ENCODE results near the gene AAGAB. TPM values are rescaled to one million over a fixed set of nuclear protein-coding genes. Genes with fewer than 3 reads are reported as not detected.
A peak's percentile ranks its signal among the peaks of the same experiment; 100 is the strongest.

Gene AAGAB
- total and polyA plus RNA-seq, 4 donors, result 16.4 to 24.5 (median 21.2) TPM

- H3K27ac ChIP-seq (ENCODE audit: low read depth in 1 of 2, low read length in 2 of 2), result no peak overlapping the region
- no peak for ATAC-seq (ENCODE audit: low FRiP score)
- no peaks in the 10 kb centered on the region for H3K27me3 ChIP-seq (ENCODE audit: control insufficient read depth in 1 of 2, insufficient read depth in 2 of 2, low read length in 1 of 2)
- no peaks in the 10 kb centered on the region for H3K9me3 ChIP-seq (ENCODE audit: control insufficient read depth, low read length)
- no peak for DNase-seq
- intact Hi-C loops (cut with DNase I), result loop anchor here in 1 of 2 donors (5.0 kb wide), 1 partner anchor 109 kb away; the partner anchor contains the start of gene SMAD3
- 16 to 22% methylated on average over 14 of the region's 14 CpGs for WGBS, 2 donors
- H3K4me1 ChIP-seq (ENCODE audit: control insufficient read depth in 1 of 2, insufficient read depth in 2 of 2, low read length in 2 of 2), result peaks cover 0 to 3% of the 10 kb centered on the region in 2 donors
- no peak overlapping the region for H3K4me3 ChIP-seq (ENCODE audit: low read length in 2 of 2)
- no peaks in the 10 kb centered on the region for H3K36me3 ChIP-seq (ENCODE audit: control insufficient read depth in 1 of 2, insufficient read depth in 2 of 2, low read length in 1 of 2)
These were observed 78.1 kb downstream of the AAGAB start for GRCh38 chr15:67176195-67176971.

- ATAC-seq (ENCODE audit: low FRiP score) (peak; percentile 65), DNase-seq (peak in 1 of 2 donors; percentile 78)
- no peak overlapping the region for H3K4me3 ChIP-seq (ENCODE audit: low read length in 2 of 2)
- H3K4me1 ChIP-seq (ENCODE audit: control insufficient read depth in 1 of 2, insufficient read depth in 2 of 2, low read length in 2 of 2), result peaks cover 0 to 3% of the 10 kb centered on the region in 2 donors
- no peaks in the 10 kb centered on the region for H3K36me3 ChIP-seq (ENCODE audit: control insufficient read depth in 1 of 2, insufficient read depth in 2 of 2, low read length in 1 of 2)
- 79 to 80% methylated on average over 11 of the region's 11 CpGs for WGBS, 2 donors
- intact Hi-C loops (cut with DNase I), result loop anchor here in 1 of 2 donors (5.0 kb wide), 1 partner anchor 108 kb away; the partner anchor contains the start of gene SMAD3
- no peaks in the 10 kb centered on the region for H3K9me3 ChIP-seq (ENCODE audit: control insufficient read depth, low read length)
- H3K27me3 ChIP-seq (ENCODE audit: control insufficient read depth in 1 of 2, insufficient read depth in 2 of 2, low read length in 1 of 2), result no peaks in the 10 kb centered on the region
- H3K27ac ChIP-seq (ENCODE audit: low read depth in 1 of 2, low read length in 2 of 2), result no peak overlapping the region
These were observed 78.8 kb downstream of the AAGAB start for GRCh38 chr15:67175643-67176071.

GRCh38 chr15:67174864-67175573, 79.4 kb downstream of the AAGAB start:
- no peaks in the 10 kb centered on the region for H3K9me3 ChIP-seq (ENCODE audit: control insufficient read depth, low read length)
- no peak for ATAC-seq (ENCODE audit: low FRiP score)
- 82 to 83% methylated on average over 9 of the region's 9 CpGs for WGBS, 2 donors
- no peak for DNase-seq
- no peak overlapping the region for H3K4me3 ChIP-seq (ENCODE audit: low read length in 2 of 2)
- no peak overlapping the region for H3K27ac ChIP-seq (ENCODE audit: low read depth in 1 of 2, low read length in 2 of 2)
- H3K4me1 ChIP-seq (ENCODE audit: control insufficient read depth in 1 of 2, insufficient read depth in 2 of 2, low read length in 2 of 2), result peaks cover 0 to 3% of the 10 kb centered on the region in 2 donors
- intact Hi-C loops (cut with DNase I), result loop anchor here in 1 of 2 donors (5.0 kb wide), 1 partner anchor 108 kb away; the partner anchor contains the start of gene SMAD3
- H3K36me3 ChIP-seq (ENCODE audit: control insufficient read depth in 1 of 2, insufficient read depth in 2 of 2, low read length in 1 of 2), result no peaks in the 10 kb centered on the region
- H3K27me3 ChIP-seq (ENCODE audit: control insufficient read depth in 1 of 2, insufficient read depth in 2 of 2, low read length in 1 of 2), result no peaks in the 10 kb centered on the region

GRCh38 chr15:67174446-67174845, 80.0 kb downstream of the AAGAB start:
- Histone ChIP-seq H3K4me3 (ENCODE audit: low read length in 2 of 2) (no peak overlapping the region), H3K27ac (ENCODE audit: low read depth in 1 of 2, low read length in 2 of 2) (no peak overlapping the region), H3K36me3 (ENCODE audit: control insufficient read depth in 1 of 2, insufficient read depth in 2 of 2, low read length in 1 of 2) (no peaks in the 10 kb centered on the region), H3K4me1 (ENCODE audit: control insufficient read depth in 1 of 2, insufficient read depth in 2 of 2, low read length in 2 of 2) (peaks cover 0 to 3% of the 10 kb centered on the region in 2 donors), H3K9me3 (ENCODE audit: control insufficient read depth, low read length) (no peaks in the 10 kb centered on the region), H3K27me3 (ENCODE audit: control insufficient read depth in 1 of 2, insufficient read depth in 2 of 2, low read length in 1 of 2) (no peaks in the 10 kb centered on the region)
- no peak for DNase-seq
- WGBS, 2 donors, result 93 to 96% methylated on average over 3 of the region's 3 CpGs
- ATAC-seq (ENCODE audit: low FRiP score), result no peak
- intact Hi-C loops (cut with DNase I), result no loop called here

- Histone ChIP-seq H3K4me1 (ENCODE audit: control insufficient read depth in 1 of 2, insufficient read depth in 2 of 2, low read length in 2 of 2) (peaks cover 0 to 3% of the 10 kb centered on the region in 2 donors), H3K4me3 (ENCODE audit: low read length in 2 of 2) (no peak overlapping the region), H3K36me3 (ENCODE audit: control insufficient read depth in 1 of 2, insufficient read depth in 2 of 2, low read length in 1 of 2) (no peaks in the 10 kb centered on the region), H3K9me3 (ENCODE audit: control insufficient read depth, low read length) (no peaks in the 10 kb centered on the region), H3K27me3 (ENCODE audit: control insufficient read depth in 1 of 2, insufficient read depth in 2 of 2, low read length in 1 of 2) (no peaks in the 10 kb centered on the region), H3K27ac (ENCODE audit: low read depth in 1 of 2, low read length in 2 of 2) (no peak overlapping the region)
- DNase-seq, result no peak
- intact Hi-C loops (cut with DNase I), result no loop called here
- ATAC-seq (ENCODE audit: low FRiP score), result no peak
- 96 to 97% methylated on average over 8 of the region's 8 CpGs for WGBS, 2 donors
These were observed 80.7 kb downstream of the AAGAB start for GRCh38 chr15:67173786-67174185.

GRCh38 chr15:67173005-67173404, 81.5 kb downstream of the AAGAB start:
- WGBS, 2 donors, result 82 to 95% methylated on average over 8 of the region's 8 CpGs
- H3K9me3 ChIP-seq (ENCODE audit: control insufficient read depth, low read length), result no peaks in the 10 kb centered on the region
- no peak overlapping the region for H3K4me3 ChIP-seq (ENCODE audit: low read length in 2 of 2)
- H3K27me3 ChIP-seq (ENCODE audit: control insufficient read depth in 1 of 2, insufficient read depth in 2 of 2, low read length in 1 of 2), result no peaks in the 10 kb centered on the region
- H3K4me1 ChIP-seq (ENCODE audit: control insufficient read depth in 1 of 2, insufficient read depth in 2 of 2, low read length in 2 of 2), result peaks cover 0 to 2% of the 10 kb centered on the region in 2 donors
- H3K36me3 ChIP-seq (ENCODE audit: control insufficient read depth in 1 of 2, insufficient read depth in 2 of 2, low read length in 1 of 2), result no peaks in the 10 kb centered on the region
- ATAC-seq (ENCODE audit: low FRiP score) (no peak), DNase-seq (no peak)
- intact Hi-C loops (cut with DNase I), result no loop called here
- no peak overlapping the region for H3K27ac ChIP-seq (ENCODE audit: low read depth in 1 of 2, low read length in 2 of 2)

GRCh38 chr15:67172172-67172571, 82.3 kb downstream of the AAGAB start:
- Histone ChIP-seq H3K36me3 (ENCODE audit: control insufficient read depth in 1 of 2, insufficient read depth in 2 of 2, low read length in 1 of 2) (no peaks in the 10 kb centered on the region), H3K27me3 (ENCODE audit: control insufficient read depth in 1 of 2, insufficient read depth in 2 of 2, low read length in 1 of 2) (no peaks in the 10 kb centered on the region), H3K9me3 (ENCODE audit: control insufficient read depth, low read length) (no peaks in the 10 kb centered on the region), H3K4me3 (ENCODE audit: low read length in 2 of 2) (no peak overlapping the region), H3K27ac (ENCODE audit: low read depth in 1 of 2, low read length in 2 of 2) (no peak overlapping the region), H3K4me1 (ENCODE audit: control insufficient read depth in 1 of 2, insufficient read depth in 2 of 2, low read length in 2 of 2) (no peaks in the 10 kb centered on the region)
- 80 to 82% methylated on average over 6 of the region's 6 CpGs for whole genome bisulfite sequencing, 2 donors
- no peak for ATAC-seq (ENCODE audit: low FRiP score)
- intact Hi-C loops (cut with DNase I), result no loop called here
- no peak for DNase-seq

GRCh38 chr15:67171471-67171870, 83.0 kb downstream of the AAGAB start:
- WGBS, 2 donors, result 31 to 40% methylated on average over 4 of the region's 4 CpGs
- intact Hi-C loops (cut with DNase I), result no loop called here
- ATAC-seq (ENCODE audit: low FRiP score) (no peak), DNase-seq (no peak)
- H3K27me3 ChIP-seq (ENCODE audit: control insufficient read depth in 1 of 2, insufficient read depth in 2 of 2, low read length in 1 of 2), result no peaks in the 10 kb centered on the region
- peaks cover 0 to under 1% of the 10 kb centered on the region in 2 donors for H3K4me1 ChIP-seq (ENCODE audit: control insufficient read depth in 1 of 2, insufficient read depth in 2 of 2, low read length in 2 of 2)
- H3K27ac ChIP-seq (ENCODE audit: low read depth in 1 of 2, low read length in 2 of 2), result no peak overlapping the region
- no peaks in the 10 kb centered on the region for H3K36me3 ChIP-seq (ENCODE audit: control insufficient read depth in 1 of 2, insufficient read depth in 2 of 2, low read length in 1 of 2)
- no peaks in the 10 kb centered on the region for H3K9me3 ChIP-seq (ENCODE audit: control insufficient read depth, low read length)
- no peak overlapping the region for H3K4me3 ChIP-seq (ENCODE audit: low read length in 2 of 2)

Data from aorta (tissue), 5 donors.